Measurements from ENCODE around the gene PLCL1.

The PLCL1 gene

DNA sequence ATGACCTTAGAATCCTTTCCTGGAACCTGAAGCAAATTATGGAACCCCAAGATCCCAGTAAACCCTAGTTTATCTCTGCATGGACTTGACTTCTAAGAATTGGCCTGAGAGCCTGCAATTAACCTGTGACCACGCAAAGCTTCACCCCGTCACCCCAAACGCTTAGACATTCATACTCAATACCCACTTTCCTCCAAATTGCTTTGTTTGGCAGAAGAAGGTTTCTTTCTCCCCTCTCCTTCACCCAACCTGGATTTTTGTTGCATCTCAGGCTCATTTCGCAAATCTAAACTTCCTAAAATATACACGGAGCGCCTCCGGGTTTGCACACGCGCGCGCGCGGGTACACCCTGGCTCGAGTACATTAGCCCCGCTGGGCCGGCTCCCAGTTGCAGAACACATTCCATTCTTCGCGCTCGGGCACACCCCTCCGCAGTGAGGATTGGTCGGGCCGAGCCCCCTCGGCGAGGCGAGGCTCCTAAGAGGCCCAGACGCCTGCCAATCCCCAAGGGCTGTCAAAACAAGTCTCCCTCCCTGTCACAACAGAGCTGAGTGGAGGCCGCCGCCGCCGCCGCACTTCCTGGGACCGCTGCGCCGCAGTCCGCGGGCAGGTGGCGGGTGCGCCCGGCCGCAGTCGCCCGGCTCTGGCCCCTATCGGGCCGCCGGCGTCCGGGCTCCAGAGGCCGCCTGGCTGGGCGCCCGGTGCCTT is at the start of gene PLCL1:
Gene PLCL1, plus strand, starts transcription at position 545 of the 709 bp plus-strand sequence.
- DNase-seq (ENCODE audit: low read depth): peak; percentile 91

DNA sequence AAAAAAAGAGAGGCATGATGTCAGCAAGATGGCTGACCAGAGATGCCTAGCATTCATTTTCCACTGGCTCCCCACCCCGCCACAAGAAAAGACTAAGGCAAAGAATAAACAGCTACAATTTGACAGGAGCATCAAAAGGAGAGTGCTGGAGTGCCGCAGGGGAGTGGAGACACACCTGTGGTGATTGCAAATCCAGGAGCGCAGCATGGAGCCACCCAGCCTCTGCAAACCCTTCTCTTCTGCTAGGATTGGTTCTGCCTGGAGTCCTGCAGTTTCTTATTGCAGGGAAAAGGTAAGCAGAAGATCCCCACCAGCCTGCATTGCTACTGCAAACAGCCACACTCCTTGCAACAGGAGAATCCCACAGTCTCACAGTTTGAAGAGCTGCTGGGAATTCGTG is 45.4 kb upstream of the PLCL1 start:
- DNase-seq (ENCODE audit: low read depth): no peak

DNA sequence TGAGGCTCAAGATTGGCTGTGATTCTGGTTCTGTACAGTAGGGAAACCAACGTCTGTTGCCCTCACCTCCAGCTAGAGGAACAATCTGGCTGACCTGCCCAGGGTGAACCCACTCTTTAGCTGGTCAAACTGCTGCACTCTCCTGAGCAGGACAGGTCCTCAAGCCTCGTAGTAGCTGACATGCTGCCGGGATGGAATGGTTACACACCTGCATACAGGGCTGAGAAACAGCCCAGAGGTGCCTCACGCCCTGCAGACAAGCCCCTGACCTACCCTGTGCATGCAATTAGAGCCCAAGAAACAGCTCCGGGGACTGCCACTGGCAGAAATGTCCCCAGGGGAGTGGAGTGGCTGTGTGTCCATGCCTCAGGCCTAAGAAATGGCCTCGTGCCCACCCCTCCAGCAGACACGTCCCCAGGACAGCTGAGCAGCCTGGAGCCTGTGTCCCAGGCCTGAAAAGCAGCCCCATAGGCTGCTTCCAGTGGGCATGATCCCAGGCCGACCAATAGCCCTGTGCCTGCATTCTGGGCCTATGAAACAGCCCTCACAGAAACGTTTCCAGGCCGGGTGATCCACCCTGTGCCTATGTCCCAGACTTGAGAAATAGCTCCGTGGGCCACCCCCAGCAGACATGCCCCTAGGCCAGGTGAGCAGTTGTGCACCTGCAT is 44.6 kb upstream of the PLCL1 start:
- no peak for DNase-seq (ENCODE audit: low read depth)

DNA sequence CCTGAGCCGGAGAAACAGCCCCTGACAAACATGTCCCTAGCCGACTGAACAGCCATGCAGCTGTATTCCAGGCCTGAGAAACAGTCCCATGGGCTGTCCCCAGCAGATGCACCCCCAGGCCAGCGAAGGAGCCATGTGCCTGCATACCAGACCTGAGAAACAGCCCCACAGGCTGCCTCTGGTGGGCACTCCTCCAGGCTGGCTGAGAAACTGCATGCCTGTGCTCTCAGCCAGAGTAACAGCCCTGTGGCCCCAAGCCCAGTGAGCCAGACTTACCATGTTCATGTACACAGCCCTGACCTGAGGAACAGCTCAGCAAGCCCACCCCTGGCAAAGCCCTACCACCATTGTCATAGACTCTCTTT is 44.1 kb upstream of the PLCL1 start:
- no peak for DNase-seq (ENCODE audit: low read depth)

DNA sequence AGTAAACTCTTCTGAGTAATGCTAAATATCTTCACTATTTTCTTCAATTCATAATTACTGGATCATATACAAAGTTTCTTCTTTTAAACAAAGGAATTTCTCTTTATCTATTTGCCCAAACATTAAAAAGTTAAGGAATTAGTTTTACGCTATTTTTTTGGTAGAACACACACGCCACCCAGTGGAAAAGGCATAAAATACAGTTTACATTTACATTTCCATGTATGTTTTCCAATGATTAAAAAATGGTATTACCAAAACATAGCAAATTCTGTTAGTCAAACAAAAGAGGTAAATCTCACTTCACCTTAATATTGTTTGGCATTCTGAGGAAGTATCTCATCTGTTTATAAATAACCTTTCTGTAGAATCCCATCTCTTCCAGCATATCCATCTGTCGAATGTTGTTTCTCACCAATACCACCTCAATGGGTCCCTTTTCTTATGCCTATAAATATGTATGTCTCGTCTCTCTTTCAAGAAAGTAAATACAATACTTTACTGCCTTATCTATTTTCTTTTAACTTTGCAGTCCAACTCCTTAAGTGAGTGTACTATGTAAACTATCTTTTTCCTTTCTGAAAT is 26.5 kb upstream of the PLCL1 start:
- peak; percentile 31 for DNase-seq (ENCODE audit: low read depth)

DNA sequence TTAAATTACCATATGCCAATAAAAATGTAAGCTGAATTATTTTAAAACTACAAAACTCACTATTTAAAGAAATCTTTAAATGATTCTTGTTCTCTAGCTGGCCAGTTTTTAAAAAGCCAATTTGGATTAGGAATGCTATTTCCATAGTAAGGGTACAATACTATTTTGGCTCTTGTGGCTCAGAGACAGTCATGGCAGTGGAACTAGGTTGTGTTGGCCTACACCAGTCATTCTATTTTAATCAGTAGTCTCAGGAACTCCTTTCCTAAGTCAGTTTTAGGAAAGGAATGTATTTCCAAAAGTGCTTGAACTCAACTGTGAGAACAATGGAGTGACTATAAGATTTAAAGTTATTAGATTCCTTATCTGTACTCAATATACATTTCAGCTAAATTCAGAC is 25.1 kb upstream of the PLCL1 start:
- DNase-seq (ENCODE audit: low read depth): no peak

DNA sequence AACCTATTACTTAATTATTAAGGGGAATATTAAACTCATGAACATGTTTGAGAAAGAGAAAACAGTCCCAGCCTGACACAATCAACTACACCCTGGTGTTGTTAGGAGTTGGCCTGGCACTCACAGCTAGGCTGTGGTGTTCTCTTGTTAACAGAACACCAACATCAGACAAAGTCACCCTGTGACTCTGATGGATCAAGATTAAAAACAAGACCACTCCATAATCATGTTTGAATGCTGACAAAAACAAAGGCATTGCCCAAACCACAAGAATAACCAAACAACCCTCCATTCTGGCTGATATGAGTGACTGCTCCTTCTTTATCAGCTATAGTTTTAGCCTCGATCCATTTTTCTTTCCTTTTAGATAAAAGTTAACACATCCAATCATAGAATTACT is 22.3 kb upstream of the PLCL1 start:
- no peak for DNase-seq (ENCODE audit: low read depth)

DNA sequence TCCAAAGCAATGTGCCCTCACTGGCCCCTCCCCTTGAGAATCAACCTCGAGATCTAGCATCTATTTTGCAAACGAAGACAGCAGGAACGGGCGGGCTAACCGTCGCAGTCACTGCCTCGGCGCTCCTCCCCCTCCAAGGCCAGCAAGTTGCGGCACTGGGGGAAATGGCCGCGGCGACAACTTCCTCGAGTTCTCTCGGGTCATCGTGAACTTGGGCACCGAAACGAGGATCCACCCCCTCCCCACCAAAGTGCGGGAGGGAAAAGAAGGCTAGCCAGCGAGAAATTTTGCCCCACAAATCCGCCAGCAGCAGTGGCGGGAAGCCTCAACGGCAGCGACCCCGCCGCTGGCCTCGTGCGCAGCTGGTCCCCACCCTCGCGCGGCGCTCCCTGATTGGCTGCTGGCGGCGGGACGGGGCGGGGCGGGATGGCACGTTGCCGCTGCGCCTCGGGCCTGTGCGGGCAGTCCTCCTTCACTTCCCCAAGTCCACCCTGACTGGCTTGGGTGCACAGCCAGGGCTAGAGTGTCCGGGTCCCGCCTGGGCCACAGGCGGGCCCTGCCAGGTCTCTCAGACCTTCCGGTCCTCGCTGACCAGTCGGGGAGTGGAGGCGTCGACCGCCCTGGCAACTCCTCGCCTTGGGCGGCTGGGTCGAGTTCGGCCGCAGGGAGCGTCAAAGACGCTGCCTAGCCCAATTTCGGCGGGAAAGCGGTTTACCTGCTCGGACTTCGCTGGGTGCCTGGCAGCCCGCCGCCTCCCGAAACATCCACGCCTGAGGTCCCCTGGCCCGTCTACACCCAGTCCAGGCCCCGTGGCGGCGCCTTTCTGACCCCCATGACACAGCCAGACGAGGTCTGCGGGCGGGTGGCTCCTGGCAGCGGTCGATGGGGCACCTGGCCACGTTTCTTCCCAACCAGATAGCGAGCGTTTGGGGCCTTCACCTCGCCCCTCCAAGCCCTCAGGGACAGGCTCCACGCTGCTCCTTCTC is 19.1 kb upstream of the PLCL1 start, which contains the start of gene BOLL:
Gene BOLL, minus strand, starts transcription at position 364 of the 986 bp plus-strand sequence. CDS start 3,469 bp downstream, outside the sequence.
- no peak for DNase-seq (ENCODE audit: low read depth)

DNA sequence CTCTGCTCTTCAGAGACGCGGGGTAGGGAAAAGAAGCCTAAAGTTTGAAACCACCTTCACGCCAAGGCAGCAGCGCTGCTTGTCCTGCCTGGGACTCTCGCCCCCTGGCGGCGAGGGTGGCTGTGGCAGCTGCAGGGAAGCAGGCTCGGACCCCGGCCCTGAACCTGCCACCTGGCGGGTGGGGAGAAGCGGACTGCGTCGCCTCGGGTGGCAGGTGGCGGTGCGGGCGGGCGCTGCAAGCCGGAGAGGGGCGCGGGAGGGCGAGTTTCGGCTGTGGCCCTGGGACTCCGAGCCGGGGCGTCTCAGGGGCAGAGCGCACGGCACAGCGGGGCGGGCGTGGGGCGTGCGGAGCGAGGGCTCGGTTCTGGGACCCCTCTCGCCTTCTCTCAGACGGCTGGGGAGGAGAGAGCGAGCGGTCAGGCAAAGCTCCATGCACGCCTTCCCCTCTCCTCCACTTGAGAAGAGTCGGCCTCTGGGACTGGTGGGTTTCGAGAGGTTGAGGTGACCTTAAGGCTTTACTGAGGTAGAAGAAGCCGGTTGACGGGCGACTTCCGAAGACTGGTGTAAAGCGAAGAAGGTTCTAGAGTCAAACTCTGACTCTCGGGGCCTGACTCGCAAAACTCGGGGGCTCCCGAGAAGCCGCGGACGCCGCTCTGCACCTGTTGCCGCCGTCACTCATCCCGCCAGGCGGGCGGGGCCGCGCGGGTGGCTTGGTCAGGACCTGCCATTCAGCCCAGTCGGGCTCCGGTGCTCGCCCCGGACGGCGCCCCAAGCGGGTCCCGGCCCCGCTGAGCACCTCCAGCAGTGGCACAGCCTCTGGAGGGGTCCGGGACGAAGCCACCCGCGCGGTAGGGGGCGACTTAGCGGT is 18.1 kb upstream of the PLCL1 start:
- no peak for DNase-seq (ENCODE audit: low read depth)

DNA sequence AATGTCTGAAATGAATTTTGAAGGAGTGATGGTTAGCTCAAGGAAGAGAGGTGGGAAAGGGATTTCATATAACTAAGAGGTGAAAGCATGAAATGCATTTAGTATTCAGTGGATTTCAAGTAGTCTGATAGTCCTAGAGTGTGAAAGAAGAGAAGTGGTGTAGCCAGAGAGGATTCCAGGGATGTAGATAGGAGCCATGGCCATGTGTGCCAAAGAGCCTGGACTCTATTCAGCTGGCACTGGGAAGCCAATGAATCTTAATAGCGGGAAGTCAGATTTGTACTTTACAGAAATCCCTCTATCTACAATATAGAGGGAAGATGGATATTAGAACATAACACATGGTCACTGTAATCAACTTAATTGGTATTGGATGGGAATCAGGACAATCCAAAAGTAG is 10.9 kb upstream of the PLCL1 start:
- DNase-seq (ENCODE audit: low read depth): no peak

DNA sequence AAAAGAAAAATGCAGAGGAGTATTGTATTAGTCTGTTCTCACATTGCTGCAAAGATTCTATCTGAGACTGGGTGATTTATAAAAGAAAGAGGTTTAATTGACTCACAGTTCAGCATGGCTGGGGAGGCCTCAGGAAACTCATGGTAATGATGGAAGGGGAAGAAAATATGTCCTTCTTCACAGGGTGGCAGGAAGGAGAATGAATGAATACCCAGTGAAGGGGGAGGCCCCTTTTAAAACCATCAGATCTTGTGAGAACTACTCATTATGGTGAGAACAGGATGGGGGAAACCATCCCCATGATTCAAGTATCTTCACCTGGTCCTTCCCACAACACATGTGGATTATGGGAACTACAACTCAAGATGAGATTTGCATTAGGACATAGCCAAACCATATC is 9.1 kb upstream of the PLCL1 start:
- DNase-seq (ENCODE audit: low read depth): no peak

DNA sequence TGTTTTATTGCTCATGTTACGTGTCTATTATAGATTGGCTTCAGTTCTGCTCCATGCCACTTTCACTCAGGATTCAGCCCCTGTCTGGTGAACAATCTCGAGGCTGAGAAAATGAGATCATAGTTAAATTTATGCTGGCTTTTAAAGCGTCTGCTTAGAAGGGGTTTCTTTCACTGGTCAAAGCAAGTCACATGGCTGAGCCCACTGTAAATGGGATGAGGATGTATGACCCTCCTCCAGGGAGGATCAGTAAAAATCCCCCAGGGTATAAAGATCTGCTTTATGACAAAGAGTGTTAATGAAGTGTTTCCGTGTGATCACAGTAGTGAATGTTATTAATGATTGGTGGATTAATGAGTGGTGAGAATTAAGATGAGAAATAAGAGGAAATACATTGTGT is 6.2 kb upstream of the PLCL1 start:
- DNase-seq (ENCODE audit: low read depth): no peak

DNA sequence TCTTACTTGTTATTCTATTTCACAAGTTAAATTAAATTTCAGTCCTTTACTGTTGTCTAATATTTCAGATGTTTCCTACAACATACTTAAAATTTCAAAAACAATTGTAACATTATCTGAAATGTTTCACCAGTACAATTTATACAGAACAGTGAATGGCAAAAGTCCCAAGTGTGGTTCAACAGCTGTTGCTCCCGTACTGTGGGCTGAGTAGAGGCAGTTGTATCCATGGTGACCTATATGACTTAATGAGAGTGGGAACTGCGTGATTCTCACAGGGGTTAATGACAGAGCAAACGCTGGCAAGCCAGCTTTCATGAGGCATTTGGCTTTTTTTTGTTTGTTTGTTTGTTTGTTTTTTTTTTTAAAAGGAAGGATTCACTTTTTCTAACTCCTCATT is 5.3 kb upstream of the PLCL1 start:
- DNase-seq (ENCODE audit: low read depth): no peak

DNA sequence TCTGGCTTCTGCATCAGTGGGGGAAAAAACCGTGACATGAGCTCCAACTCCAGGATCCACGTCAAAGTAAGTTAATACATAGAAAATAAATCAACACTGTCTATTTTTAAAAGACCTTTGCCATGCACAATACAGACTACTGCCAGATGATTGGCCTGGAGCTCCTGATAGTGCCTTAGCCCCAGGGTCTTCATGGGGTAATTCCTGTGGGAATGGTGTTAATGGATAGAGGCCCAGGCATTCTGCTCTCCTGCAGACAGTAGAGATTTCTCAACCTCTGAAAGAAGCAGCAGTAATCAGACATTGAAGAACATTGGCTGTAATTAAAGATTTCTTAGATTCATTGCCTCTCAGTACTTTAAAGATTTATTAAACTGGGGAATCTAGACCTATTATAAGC is 4.3 kb upstream of the PLCL1 start:
- DNase-seq (ENCODE audit: low read depth): no peak

DNA sequence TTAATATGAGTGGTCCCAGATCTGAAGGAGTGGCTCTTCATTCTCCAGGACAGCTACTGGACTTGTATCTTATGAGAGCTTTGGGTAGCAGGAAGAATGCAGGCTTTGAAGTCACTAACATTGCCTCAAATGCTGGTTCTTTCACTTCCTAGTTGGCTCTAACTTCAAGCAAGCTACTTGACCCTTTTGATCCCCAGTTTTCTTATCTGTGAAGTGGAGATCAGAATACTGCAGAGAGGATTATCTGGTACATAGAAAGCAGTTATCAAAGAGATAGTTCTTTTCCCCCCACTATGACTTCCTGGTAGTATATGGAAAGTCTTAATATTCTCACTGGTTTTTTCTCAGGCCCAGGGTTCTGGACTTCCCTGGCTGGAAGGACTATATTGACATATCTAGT is 3.4 kb upstream of the PLCL1 start:
- no peak for DNase-seq (ENCODE audit: low read depth)

DNA sequence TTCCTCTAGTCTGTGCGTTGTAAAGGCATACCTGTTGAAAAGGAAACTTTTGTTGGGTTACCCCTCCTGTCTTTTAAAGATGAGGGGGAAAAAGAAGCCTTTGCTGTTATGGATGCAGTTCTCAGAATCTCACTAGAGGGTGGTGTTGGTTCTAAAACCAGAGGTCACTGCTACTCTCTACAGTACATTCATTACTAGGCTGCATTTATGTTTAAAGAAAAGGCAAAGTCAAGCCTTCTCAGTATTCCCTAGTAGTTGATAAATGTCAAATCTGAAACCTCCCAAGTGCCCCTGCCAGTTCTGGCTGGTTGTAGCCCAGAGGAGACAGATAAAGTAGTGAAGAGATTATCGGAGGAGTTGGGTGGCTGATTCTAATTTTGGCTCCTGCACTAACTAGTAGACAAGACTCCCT is 1.4 kb upstream of the PLCL1 start:
- DNase-seq (ENCODE audit: low read depth): peak; percentile 55

DNA sequence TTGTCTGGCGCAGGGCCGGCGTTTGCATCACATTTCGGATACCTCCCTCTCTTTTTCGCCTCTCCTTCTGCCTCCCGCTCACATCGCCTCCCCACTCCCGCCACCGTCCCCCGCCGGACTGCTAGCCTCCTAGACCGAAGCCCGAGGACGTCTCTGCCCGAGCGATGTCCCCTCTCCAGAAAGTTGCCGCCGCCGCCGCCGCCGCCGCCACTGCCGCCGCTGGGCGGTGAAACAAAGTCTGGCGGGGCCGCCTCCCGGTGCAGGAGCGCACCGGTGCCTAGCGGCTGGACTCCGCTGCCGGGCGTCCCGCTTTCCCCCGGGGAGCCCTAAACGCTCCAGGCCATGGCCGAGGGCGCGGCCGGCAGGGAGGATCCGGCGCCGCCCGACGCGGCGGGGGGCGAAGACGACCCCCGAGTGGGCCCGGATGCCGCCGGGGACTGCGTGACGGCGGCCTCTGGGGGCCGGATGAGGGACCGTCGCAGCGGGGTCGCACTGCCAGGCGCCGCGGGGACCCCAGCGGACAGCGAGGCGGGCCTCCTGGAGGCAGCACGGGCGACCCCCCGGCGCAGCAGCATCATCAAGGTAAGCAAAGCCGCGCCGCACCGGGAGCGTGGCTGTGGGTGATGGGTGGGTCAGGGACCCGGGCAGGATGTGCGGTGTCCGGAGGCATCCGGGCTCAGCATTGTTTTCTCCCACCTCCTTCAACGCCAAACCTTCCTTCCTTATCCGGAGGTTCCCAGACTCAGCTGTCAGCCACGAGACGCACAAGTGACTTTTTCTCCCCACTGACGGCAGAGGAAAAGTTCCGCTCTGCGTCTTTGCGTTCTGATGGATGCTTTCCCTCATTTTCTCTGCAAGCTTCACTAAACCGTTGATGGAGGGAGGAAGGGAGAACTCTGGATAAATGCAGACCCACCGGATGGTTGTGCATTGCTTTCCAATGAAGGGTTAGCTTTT is 643 bp downstream of the PLCL1 start:
- no peak for DNase-seq (ENCODE audit: low read depth)

DNA sequence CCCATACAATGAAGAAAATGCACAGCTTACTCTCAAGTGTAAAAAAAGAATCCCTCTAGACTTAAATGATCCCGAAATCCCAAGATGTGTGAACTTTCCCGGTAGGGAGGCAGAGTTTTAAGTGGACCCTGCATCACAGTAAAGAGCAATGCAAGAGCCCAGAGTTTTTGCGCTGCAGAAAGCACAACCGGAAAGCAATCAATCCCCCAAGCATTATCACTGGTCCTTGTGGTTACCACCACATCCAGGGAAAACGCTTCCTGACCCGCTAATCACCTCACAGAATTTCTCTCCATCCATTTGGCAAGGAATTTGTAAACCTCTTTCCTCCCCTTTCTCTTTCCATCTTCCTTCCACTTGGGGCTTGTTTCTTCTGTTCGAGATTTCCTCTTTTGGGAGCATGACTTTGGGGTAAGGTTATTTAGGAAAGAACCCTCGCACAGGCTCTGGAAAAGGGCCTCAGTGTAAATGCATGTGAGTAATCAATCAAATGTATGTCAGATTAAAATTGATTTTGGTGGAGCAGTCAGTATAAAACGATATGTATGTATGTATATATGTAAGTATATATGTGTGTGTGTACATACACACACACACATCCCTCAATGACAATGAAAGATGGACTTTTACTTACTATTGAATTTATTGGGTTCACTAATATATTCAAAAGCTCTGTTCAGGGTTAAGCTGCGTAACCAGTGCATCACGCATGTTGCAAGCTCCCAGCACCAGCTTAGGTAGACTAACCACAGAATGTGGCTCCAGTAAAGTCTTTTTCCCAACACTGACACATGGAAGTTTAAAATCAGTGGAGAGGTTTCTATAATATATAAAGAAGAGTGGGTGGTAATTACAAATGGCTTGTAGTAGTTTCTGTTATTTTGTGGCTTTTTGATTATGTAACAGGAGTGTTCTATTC is 1.6 kb downstream of the PLCL1 start:
- no peak for DNase-seq (ENCODE audit: low read depth)

DNA sequence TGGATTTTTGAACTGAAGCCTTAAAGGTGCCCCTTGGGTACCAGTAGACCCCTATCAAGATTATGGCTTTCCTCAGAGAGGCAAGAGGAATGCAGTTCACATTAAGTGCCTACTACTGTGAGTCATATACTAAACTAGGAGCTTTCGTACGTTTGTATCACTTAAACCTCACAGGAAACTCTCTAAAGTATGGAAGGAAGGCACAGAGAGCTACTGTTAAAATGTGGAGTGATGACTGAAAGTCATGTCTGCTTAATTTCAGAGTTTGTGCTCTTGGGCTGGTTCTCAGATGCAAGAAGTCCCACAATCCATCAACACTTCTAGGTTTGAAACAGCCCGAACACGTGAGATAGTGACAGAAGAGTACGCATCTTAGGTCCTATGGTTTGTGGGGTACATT is 4.7 kb downstream of the PLCL1 start:
- DNase-seq (ENCODE audit: low read depth): no peak
